HEK293 (cell line): ENCODE data around the gene ZNF710.

Experiments
- CTCF ChIA-PET: fragments of 350-600 bp; formaldehyde crosslinking; extraction: SDS; loops from one replicate; lab custom pipeline; 2021; ENCODE audit warnings: antibody characterized with exemption; lab: Yijun Ruan, JAX
- POLR2A ChIA-PET: fragments of 300-600 bp; formaldehyde crosslinking; extraction: SDS; loops from one replicate; lab custom pipeline; 2020; ENCODE audit warnings: antibody characterized with exemption, inconsistent platforms; lab: Yijun Ruan, JAX
- H3K27ac ChIP-seq: fragments of 200-500 bp; sonication (Bioruptor generic); 2 replicates; pipeline ENCODE4 v1.5.1; 2014; ENCODE audit warnings: low read depth, low read length, control low read depth, inconsistent platforms; ENCODE audit errors: extremely low read depth
- H3K36me3 ChIP-seq, 2 experiments: fragments of 200-500 bp in 1 of 2; sonication (Bioruptor generic) in 1 of 2; 1 replicate in 1 of 2; 2 replicates in 1 of 2; pipeline ENCODE4 v1.5.1; 2014 to 2017; ENCODE audit warnings: inconsistent platforms in 2 of 2, low read length in 2 of 2; ENCODE audit not compliant: control insufficient read depth in 2 of 2, insufficient read depth in 1 of 2
- H3K4me1 ChIP-seq: fragments of 200-500 bp; sonication (Bioruptor generic); 2 replicates; pipeline ENCODE4 v1.5.1; 2014; ENCODE audit warnings: mild to moderate bottlenecking, low read length, inconsistent platforms; ENCODE audit not compliant: control insufficient read depth, insufficient read depth
- H3K4me3 ChIP-seq: 2 replicates; pipeline ENCODE4 v1.5.1; 2011; ENCODE audit warnings: low read depth, mild to moderate bottlenecking, control low read depth, low read length, moderate library complexity
- H3K9me3 ChIP-seq: fragments of 200-500 bp; sonication (Bioruptor generic); 2 replicates; pipeline ENCODE4 v1.5.1; 2014; ENCODE audit warnings: low read depth, low read length, inconsistent platforms; ENCODE audit not compliant: control insufficient read depth, insufficient read depth
- FEZF1 ChIP-seq: fragments of 450-650 bp; formaldehyde crosslinking; IDR thresholded peaks from 2 replicates; pipeline ENCODE4 v1.5.1; 2016; ENCODE audit warnings: missing biosample characterization, missing genetic modification characterization
- OSR2 ChIP-seq: fragments of 450-650 bp; formaldehyde crosslinking; IDR thresholded peaks from 2 replicates; pipeline ENCODE4 v1.5.1; 2016; ENCODE audit warnings: missing biosample characterization, missing genetic modification characterization
- PRDM10 ChIP-seq: fragments of 450-650 bp; formaldehyde crosslinking; IDR thresholded peaks from 2 replicates; pipeline ENCODE4 v1.5.1; 2016; ENCODE audit warnings: missing biosample characterization, missing genetic modification characterization
- REPIN1 ChIP-seq: fragments of 450-650 bp; formaldehyde crosslinking; IDR thresholded peaks from 2 replicates; pipeline ENCODE4 v1.5.1; 2017; ENCODE audit warnings: missing biosample characterization, missing genetic modification characterization, low read depth
- SCRT2 ChIP-seq: fragments of 450-650 bp; formaldehyde crosslinking; IDR thresholded peaks from 2 replicates; pipeline ENCODE4 v1.5.1; 2016; ENCODE audit warnings: missing biosample characterization, missing genetic modification characterization
- ZBTB7A ChIP-seq: fragments of 450-650 bp; formaldehyde crosslinking; IDR thresholded peaks from 2 replicates; pipeline ENCODE4 v1.5.1; 2016; ENCODE audit warnings: low read depth, missing biosample characterization, missing genetic modification characterization
- ZFP41 ChIP-seq: fragments of 450-650 bp; formaldehyde crosslinking; IDR thresholded peaks from 2 replicates; pipeline ENCODE4 v1.5.1; 2016; ENCODE audit warnings: missing biosample characterization, missing genetic modification characterization, borderline replicate concordance
- ZIC2 ChIP-seq: fragments of 450-650 bp; formaldehyde crosslinking; IDR thresholded peaks from 2 replicates; pipeline ENCODE4 v1.5.1; 2016; ENCODE audit warnings: missing biosample characterization, missing genetic modification characterization
- ZNF362 ChIP-seq: fragments of 450-650 bp; formaldehyde crosslinking; IDR thresholded peaks from 2 replicates; pipeline ENCODE4 v1.5.1; 2016; ENCODE audit warnings: missing biosample characterization, missing genetic modification characterization
- ZNF37A ChIP-seq: fragments of 450-650 bp; IDR thresholded peaks from 2 replicates; pipeline ENCODE4 v1.5.1; 2018; ENCODE audit warnings: missing biosample characterization, missing genetic modification characterization
- ZNF510 ChIP-seq: fragments of 450-650 bp; formaldehyde crosslinking; IDR thresholded peaks from 2 replicates; pipeline ENCODE4 v1.5.1; 2018; ENCODE audit warnings: mild to moderate bottlenecking, missing genetic modification characterization, missing biosample characterization; ENCODE audit not compliant: insufficient replicate concordance
- ZNF645 ChIP-seq: fragments of 450-650 bp; formaldehyde crosslinking; IDR thresholded peaks from 2 replicates; pipeline ENCODE4; 2016; ENCODE audit warnings: missing biosample characterization, missing genetic modification characterization
- ZNF704 ChIP-seq: fragments of 450-650 bp; formaldehyde crosslinking; IDR thresholded peaks from 2 replicates; pipeline ENCODE4 v1.5.1; 2016; ENCODE audit warnings: missing biosample characterization, missing genetic modification characterization

The ZNF710 gene

GRCh38 chr15:90076716-90077115 lies 75.6 kb downstream of the ZNF710 start (continued):
- TF ChIP-seq ZNF510 (no peak), FEZF1 (no peak), OSR2 (tag by site-specific recombination) (no peak), PRDM10 (tag by site-specific recombination) (no peak), ZFP41 (no peak)

- POLR2A ChIA-PET: no interaction called here
- TF ChIP-seq ZIC2: peak; percentile 51
- no peak for TF ChIP-seq REPIN1 (tag by site-specific recombination)
- TF ChIP-seq SCRT2 (tag by site-specific recombination): 0 out of 2 replicates have a peak, but pooled peaks have one; percentile 29
- Histone ChIP-seq H3K36me3 (peaks cover 4 to 32% of the 10 kb centered on the region in 2 experiments; a peak in 2 of 3 replicates), H3K9me3 (no peaks in the 10 kb centered on the region), H3K4me1 (no peaks in the 10 kb centered on the region), H3K4me3 (no peak overlapping the region), H3K27ac (no peak overlapping the region)
- CTCF ChIA-PET: interaction anchor here (0.5 to 0.6 kb wide), 3 partner anchors 138 to 403 kb away, joined by 3 read pairs; no protein-coding TSS in a partner anchor
Measured at GRCh38 chr15:90078965-90079364, 77.8 kb downstream of the ZNF710 start.

- CTCF ChIA-PET: interaction anchor here (0.6 to 1.9 kb wide), 6 partner anchors 9 to 402 kb away, joined by 3 to 10 read pairs (median 4); no protein-coding TSS in a partner anchor
- no peak for TF ChIP-seq ZNF362 (tag by site-specific recombination)
- no peak for TF ChIP-seq ZNF37A (tag by site-specific recombination)
- no peak for TF ChIP-seq ZNF704 (tag by site-specific recombination)
- TF ChIP-seq ZBTB7A (tag by site-specific recombination): no peak
- no peak for TF ChIP-seq ZNF645 (tag by site-specific recombination)
- TF ChIP-seq, all 188 proteins: peak for 0
Measured at GRCh38 chr15:90079619-90080457, 78.7 kb downstream of the ZNF710 start.

More at GRCh38 chr15:90079619-90080457, 78.7 kb downstream of the ZNF710 start:
- Histone ChIP-seq H3K9me3 (no peaks in the 10 kb centered on the region), H3K27ac (no peak overlapping the region), H3K36me3 (peaks cover 4 to 32% of the 10 kb centered on the region in 2 experiments; a peak in 2 of 3 replicates), H3K4me3 (no peak overlapping the region), H3K4me1 (no peaks in the 10 kb centered on the region)
- POLR2A ChIA-PET: interaction anchor here (1.3 kb wide), 1 partner anchor 186 kb away, joined by 3 read pairs; the partner anchor contains the start of gene AP3S2
